AG04450 (cell line): Measurements from ENCODE around the gene ST8SIA4. TPM values are rescaled to one million over a fixed set of nuclear protein-coding genes. Genes with fewer than 3 reads are reported as not detected.

ENCODE experiments used
- CTCF ChIA-PET: fragments of 300-600, 350-600 bp; formaldehyde crosslinking; extraction: SDS; loops from one replicate; lab custom pipeline; 2022; ENCODE audit warnings: antibody characterized with exemption, inconsistent platforms; lab: Charles Lee
- POLR2A ChIA-PET: fragments of 350-600 bp; formaldehyde crosslinking; extraction: SDS; loops from one replicate; lab custom pipeline; 2021; ENCODE audit warnings: antibody characterized with exemption, inconsistent platforms; lab: Yijun Ruan, JAX
- DNase-seq: peaks from one replicate; pipeline ENCODE4 v3.0.0-alpha.2; 2011; ENCODE audit warnings: low read depth, low spot score
- H3K27ac ChIP-seq: one replicate; pipeline ENCODE4 v1.5.1; 2012; ENCODE audit warnings: low read depth, low read length, control low read depth
- H3K27me3 ChIP-seq: one replicate; pipeline ENCODE4 v1.6.0; 2012; ENCODE audit warnings: low read length; ENCODE audit not compliant: control insufficient read depth, insufficient read depth
- H3K4me3 ChIP-seq: 2 replicates; pipeline ENCODE4 v1.5.1; 2011; ENCODE audit warnings: mild to moderate bottlenecking, low read depth, low read length, control low read depth
- H3K9me3 ChIP-seq: 2 replicates; pipeline ENCODE4 v1.5.1; 2012; ENCODE audit warnings: low read length; ENCODE audit not compliant: control insufficient read depth, insufficient read depth
- polyA plus RNA-seq: library from polyadenylated mRNA; depleted of rRNA; stranded (reverse); fragments of >200 nt; gene quantifications from 2 replicates; pipeline ENCODE4 v1.2.3, GENCODE V29; 2011
- TF ChIP-seq, protein P1 (sequence below): IDR thresholded peaks from 2 replicates; pipeline ENCODE4 v1.5.1; 2011; ENCODE audit warnings: low read depth, low read length, control low read depth, inconsistent platforms

ST8SIA4 gene
- polyA plus RNA-seq, 1 experiment: 0.02 TPM

DNA sequence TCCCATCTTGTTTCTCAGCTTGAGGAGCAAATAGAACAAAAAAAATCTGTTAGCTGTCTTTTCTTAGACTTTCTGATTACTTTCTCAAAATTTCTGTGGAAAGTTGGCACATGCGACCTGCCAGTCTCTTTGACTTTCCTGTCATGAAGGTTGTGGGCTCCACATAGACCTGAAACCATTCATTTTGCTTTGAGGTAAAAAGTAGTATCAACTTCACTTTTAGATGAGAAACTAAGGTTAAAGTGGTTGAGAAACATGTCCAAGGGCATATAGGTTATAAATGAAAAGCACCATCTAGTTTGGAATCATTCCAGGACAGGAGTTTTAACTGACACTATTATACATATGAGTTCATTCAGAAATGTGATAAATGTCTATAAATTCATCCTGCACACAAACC lies 42.7 kb downstream of the ST8SIA4 start:
- no peak overlapping the region for H3K27ac ChIP-seq
- no peaks in the 10 kb centered on the region for H3K27me3 ChIP-seq
- ChIA-PET CTCF (no interaction called here), POLR2A (no interaction called here)
- H3K9me3 ChIP-seq: no peaks in the 10 kb centered on the region
- TF ChIP-seq, protein P1, sequence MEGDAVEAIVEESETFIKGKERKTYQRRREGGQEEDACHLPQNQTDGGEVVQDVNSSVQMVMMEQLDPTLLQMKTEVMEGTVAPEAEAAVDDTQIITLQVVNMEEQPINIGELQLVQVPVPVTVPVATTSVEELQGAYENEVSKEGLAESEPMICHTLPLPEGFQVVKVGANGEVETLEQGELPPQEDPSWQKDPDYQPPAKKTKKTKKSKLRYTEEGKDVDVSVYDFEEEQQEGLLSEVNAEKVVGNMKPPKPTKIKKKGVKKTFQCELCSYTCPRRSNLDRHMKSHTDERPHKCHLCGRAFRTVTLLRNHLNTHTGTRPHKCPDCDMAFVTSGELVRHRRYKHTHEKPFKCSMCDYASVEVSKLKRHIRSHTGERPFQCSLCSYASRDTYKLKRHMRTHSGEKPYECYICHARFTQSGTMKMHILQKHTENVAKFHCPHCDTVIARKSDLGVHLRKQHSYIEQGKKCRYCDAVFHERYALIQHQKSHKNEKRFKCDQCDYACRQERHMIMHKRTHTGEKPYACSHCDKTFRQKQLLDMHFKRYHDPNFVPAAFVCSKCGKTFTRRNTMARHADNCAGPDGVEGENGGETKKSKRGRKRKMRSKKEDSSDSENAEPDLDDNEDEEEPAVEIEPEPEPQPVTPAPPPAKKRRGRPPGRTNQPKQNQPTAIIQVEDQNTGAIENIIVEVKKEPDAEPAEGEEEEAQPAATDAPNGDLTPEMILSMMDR: no peak
- no peak overlapping the region for H3K4me3 ChIP-seq
- no peak for DNase-seq

DNA sequence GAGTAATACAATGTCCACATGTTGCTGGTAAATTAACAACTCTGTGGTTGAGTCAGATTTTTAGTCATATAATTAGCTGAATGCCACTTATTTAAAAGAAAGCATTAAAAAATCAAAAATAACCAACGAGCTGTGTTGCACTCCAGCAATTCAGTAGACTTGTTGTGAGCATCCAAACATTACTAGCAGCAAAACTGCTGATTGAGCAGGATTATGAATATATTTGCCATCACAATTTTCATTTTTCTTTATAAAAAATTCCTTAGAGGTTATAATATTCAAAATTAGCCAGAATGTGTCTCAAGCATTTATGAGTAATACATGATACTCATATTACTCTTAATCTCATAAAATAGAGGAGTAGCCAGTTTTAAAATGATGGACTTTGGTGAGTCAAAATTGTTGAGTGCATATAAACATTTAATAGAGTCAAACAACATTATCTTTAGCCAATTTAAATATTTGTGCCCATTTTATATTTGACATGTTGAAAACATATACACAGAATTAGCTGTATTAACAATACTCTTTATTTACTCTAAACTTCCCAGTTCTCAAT lies 44.0 kb downstream of the ST8SIA4 start:
- Histone ChIP-seq H3K4me3 (no peak overlapping the region), H3K27ac (no peak overlapping the region), H3K9me3 (no peaks in the 10 kb centered on the region), H3K27me3 (no peaks in the 10 kb centered on the region)
- POLR2A ChIA-PET: no interaction called here
- CTCF ChIA-PET: no interaction called here
- no peak for DNase-seq
- TF ChIP-seq, protein P1: no peak

DNA sequence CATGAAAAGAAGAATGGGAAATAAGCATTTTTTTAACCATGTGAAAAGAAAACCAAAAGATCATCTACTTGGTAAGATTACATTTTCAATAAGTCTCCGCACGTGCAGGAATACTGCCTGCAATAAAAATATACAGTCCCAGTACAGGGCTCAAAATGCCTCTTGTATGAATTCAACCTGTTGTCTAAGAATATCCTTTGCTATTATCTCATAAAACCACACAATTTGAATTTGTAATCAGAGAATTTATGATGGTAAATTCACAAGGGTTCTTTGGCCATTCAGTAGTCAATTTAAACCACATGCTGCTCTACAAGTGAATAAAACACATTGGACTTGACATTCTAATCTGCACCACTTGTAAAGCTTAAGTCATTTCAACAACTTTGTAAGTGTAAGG lies 46.6 kb downstream of the ST8SIA4 start:
- no peak overlapping the region for H3K27ac ChIP-seq
- TF ChIP-seq, protein P1: no peak
- ChIA-PET CTCF (no interaction called here), POLR2A (no interaction called here)
- DNase-seq: no peak
- no peaks in the 10 kb centered on the region for H3K9me3 ChIP-seq
- no peaks in the 10 kb centered on the region for H3K27me3 ChIP-seq
- no peak overlapping the region for H3K4me3 ChIP-seq

DNA sequence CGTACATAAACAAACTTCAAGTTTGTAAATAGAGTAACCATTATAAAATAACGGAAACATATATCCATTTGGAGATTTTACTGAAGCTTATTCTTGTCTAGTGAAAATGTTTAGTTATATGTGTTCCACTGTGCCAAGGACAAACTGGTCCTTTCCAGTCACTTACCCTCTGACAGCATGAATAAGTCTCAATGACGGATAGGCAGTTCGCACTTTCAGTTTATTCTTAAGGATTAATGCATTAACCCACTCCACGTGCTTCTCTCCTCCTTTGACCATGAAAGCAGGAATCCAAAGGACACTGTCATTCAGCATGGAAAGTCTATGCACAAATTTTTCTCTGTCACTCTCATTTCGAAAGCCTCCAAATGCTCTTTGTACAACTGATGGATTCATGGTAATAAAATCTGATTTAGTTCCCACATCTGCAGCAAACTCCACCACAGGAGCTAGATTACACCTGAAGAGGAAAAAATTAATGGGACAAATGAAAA lies 47.1 kb downstream of the ST8SIA4 start:
- H3K27me3 ChIP-seq: no peaks in the 10 kb centered on the region
- POLR2A ChIA-PET: no interaction called here
- H3K27ac ChIP-seq: no peak overlapping the region
- CTCF ChIA-PET: no interaction called here
- H3K9me3 ChIP-seq: no peaks in the 10 kb centered on the region
- no peak overlapping the region for H3K4me3 ChIP-seq
- no peak for DNase-seq
- TF ChIP-seq, protein P1: no peak

DNA sequence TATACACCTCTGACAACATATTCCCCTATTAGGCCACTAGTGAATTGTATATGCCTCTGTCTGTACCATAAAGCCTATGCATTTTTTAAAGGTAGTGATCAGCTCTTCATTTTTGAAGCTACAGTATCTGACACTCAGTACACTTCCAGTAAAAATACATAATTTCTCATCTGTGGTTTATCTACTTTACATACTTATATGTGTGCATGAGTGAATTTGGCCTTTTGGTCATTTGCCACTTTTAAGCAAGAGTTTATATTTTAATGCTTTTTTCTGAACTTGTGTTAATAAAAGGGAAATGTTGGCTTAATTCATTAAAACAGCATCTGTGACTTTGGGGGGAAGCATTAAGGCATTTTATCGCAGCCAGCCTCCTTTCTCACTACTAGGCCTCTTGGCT lies 47.8 kb downstream of the ST8SIA4 start:
- DNase-seq: no peak
- Histone ChIP-seq H3K27me3 (no peaks in the 10 kb centered on the region), H3K9me3 (no peaks in the 10 kb centered on the region), H3K4me3 (no peak overlapping the region), H3K27ac (no peak overlapping the region)
- TF ChIP-seq, protein P1: no peak
- ChIA-PET CTCF (no interaction called here), POLR2A (no interaction called here)
